Non-pigmented ciliary epithelial cell (primary cell): ENCODE results near the gene SLC24A3.

ENCODE experiments used
- DNase-seq: peaks from one replicate; pipeline ENCODE4 v3.0.0-alpha.2; 2010; ENCODE audit warnings: low read depth

Gene SLC24A3

GRCh38 chr20:19344341-19344740, 131.9 kb downstream of the SLC24A3 start:
- no peak for DNase-seq

DNA sequence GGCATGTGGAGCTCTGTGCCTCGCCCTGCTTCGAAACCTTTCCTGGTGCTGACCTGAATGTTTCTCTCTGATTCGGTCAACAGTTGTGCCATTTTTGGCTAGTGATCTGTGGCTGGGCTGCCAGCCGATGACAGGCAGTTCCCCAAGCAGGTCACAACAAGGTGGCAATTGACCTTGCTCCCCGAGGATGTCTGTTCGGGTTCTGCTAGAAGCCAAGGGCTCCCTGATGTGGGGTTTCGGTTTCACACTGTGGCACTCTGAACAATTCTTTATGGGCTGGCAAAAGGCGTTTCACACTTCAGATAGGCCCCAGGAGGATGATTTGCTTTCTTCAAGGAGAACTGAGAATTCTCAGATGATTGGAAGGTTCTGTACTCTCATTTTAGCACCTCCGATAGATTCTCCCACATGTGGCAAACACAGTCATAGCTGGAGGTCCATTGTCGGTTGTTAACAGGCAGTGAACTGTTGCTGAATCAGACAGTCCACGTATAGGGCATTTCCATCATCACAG, 135.6 kb downstream of the SLC24A3 start:
- DNase-seq = no peak

GRCh38 chr20:19348582-19348981, 136.1 kb downstream of the SLC24A3 start:
- DNase-seq = no peak

GRCh38 chr20:19349879-19350278, 137.4 kb downstream of the SLC24A3 start:
- no peak for DNase-seq

DNA sequence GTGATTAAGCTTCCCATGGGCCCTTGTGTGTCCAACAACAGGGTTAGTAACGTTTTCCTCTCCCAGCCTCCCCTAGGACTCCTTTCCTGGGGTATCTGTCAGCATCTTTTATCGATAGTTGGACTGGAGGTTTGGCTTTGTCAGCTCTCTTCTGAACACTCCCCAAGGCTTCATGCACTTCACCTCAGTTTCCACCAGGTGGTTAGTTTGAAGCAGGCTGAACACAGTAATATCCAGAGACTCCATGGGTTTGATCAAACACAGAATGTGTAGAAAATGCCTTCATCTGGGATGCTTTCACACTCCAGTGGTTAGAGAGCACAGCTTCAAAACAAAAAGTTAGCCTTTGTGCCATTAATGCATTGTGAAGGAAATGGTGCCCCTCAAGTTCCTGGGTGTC, 139.1 kb downstream of the SLC24A3 start:
- no peak for DNase-seq

GRCh38 chr20:19354950-19355349, 142.5 kb downstream of the SLC24A3 start:
- DNase-seq = no peak

GRCh38 chr20:19361790-19362189, 149.3 kb downstream of the SLC24A3 start:
- no peak for DNase-seq

- DNase-seq = no peak
These were observed 151.0 kb downstream of the SLC24A3 start for GRCh38 chr20:19363476-19363875.

DNA sequence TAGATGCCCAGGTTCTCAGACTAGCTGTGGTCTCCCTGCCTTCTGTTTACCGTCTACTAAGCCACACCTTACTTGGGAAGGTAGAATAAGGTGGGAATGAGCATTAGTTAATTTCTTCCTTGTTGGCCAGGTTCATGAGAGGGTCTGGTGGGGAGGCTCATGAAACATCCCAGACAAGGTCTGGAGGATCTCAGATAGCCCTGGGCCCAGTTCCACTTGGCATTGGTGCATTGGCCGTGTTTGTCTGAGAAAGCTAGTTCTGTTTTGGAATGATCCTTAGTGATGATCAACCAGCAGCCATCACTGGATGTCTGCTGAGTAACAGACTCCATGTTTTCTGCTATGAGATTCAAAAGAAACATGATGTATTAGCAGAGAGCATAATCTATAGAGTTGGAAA, 155.1 kb downstream of the SLC24A3 start:
- no peak for DNase-seq

GRCh38 chr20:19368351-19368750, 155.9 kb downstream of the SLC24A3 start:
- no peak for DNase-seq

GRCh38 chr20:19370076-19371075, 157.9 kb downstream of the SLC24A3 start:
- DNase-seq = no peak

DNA sequence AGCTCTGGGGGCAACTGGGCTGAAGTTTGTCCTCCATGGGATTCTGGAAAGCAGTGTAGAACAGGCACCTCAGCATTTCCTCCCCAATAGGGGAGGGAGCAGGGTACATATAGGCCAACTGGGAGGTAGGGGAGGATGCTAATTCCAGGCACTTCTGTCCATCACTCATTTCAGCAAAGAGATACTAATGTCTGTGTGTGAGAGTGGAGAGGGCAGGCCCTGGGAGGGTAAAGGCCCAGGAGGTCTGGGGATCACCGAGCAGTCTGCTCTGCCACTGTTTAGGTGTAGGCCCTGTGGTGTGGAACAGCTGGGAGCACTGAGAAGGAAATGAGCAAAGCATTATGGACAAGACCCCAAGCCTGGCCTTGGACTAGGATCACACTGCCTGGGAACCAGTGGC, 158.7 kb downstream of the SLC24A3 start:
- DNase-seq = no peak

- no peak for DNase-seq
These were observed 161.8 kb downstream of the SLC24A3 start for GRCh38 chr20:19374216-19374615.

DNA sequence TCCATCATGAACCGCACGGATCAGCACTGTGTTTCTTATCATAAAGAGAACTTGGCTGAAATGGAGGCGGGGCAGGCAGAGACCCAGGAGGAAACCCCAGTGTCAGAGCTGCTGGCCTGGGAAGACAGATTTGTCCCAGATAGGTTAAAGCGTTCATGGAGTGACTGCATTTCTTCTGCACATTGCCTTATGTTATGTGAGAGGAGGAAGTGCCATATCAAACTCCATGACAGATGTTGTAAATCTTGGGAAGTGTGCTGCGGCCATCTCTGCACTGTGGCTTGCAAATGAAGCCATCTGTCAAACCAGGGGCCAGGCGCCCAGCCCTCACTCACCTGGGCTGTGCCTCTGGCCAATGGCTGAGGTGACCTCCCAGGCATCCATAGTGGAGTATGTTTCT, 163.0 kb downstream of the SLC24A3 start:
- no peak for DNase-seq

DNA sequence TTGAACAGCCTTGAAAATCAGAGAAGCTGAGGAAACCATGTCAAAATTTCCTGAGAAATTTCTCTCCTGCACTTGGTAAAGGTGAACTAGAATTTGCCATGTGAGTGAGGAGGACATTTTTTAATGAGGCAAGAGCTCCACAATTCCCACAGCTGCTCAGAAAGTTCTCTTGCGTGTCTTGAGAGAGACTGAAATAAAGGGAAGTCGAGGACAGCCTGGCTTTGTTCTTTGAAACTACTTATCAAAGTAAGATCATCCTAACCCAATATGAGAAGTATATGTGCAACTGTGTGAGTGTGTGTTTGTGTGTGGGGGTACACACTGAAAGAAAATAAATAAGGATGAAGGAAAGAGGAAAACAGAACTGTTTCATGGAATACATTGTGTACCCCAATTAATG, 163.4 kb downstream of the SLC24A3 start:
- DNase-seq = no peak

DNA sequence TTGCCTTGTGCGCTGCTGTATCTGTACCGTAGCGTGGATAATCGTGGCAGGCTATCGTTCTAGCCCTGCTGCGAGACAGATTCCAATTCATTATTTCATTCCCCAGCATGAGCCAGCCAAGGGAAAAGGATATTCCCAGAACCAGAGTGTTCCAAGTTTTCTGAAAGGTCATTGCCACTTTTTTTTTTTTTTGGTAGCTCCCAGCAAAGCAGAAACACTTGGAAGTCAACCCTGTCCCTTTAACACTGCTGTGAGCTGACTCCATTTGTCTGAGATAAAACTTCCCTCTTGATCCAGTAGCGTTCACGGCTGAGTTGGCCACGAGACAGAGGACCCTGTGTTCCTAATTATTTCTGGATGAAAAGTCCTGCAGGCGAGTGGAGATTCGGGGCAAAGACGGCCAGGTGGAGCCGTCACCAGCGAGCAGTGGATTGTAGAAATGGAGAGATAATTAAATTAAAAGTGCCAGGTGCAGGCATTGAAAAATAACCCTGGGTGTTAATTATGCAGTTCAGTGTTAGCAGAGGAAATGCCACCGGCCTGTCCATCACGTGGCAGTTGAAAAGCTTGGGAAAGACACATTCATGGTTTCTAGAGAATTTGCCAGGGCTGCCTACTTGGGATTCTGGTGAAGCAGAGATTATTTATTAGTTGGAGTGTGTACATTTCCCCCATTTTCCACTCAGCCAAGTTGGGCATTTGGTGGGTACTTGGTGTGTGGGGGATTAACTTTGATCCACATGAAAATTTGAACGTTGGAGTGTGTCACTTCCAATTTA, 164.2 kb downstream of the SLC24A3 start:
- DNase-seq = no peak

GRCh38 chr20:19378058-19378457, 165.6 kb downstream of the SLC24A3 start:
- no peak for DNase-seq

DNA sequence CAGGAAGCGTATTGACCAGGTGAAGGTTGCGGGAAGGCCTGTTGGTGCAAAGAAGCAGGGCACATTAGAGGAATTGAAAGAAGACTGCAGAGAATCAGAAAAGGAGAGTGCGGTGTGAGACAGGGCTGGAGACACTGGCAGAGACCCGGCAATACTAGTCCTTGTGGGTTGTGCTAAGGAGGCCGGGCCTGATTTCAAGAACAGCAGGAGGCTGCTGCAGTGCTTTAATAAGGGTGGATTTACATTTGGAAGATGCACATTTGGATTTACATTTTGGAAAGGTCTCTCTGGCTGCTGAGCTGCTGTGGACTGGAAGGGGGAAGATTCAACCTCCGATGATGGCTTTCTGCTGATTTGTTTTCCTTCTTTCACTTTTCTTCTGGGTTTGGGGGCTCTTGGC, 167.8 kb downstream of the SLC24A3 start:
- DNase-seq = no peak

- no peak for DNase-seq
These were observed 169.5 kb downstream of the SLC24A3 start for GRCh38 chr20:19381947-19382346.

- DNase-seq = no peak
These were observed 170.2 kb downstream of the SLC24A3 start for GRCh38 chr20:19382386-19383340.

DNA sequence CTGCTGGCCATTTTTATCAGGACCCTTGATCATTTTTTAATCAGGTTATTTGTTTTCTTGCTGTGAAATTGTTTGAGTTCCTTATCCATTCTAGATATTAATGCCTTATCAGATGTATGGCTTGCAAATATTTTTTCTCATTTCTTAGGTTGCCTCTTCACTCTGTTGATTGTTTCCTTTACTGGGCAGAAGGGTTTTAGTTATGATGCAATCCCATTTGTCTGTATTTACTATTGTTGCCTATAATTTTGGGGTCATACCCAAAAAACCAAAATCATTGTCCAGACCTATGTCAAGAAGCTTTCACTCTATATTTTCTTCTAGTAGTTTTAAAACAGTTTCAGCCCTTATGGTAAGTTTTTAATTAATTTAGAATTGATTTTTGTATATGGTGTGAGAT, 172.5 kb downstream of the SLC24A3 start:
- DNase-seq = no peak

DNA sequence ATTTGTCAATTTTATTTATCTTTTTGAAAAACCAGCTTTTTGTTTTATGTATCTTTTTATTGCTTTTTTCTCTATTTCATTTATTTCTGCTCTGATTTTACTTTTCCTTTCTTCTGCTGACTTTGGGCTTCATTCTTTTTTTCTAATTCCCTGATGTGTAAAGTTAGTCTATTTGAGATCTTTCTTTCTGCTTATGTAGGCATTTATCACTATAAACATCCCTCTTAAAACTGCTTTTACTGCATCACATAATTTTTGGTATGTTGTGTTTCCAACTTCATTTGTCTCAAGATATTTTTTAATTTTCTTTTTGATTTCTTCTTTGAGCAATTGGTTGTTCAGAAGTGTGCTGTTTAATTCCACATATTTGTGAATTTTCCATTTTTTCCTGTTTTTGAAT, 174.8 kb downstream of the SLC24A3 start:
- DNase-seq = no peak
